PC-3 (cell line): Measurements from ENCODE around the gene CRLF1. TPM values are rescaled to one million over a fixed set of nuclear protein-coding genes. Genes with fewer than 3 reads are reported as not detected.

Experiments
- ATAC-seq: fragments of 200-7000 bp; cut with Tn5 transposase; 2 replicates; pipeline ENCODE4 v1.9.1; 2020; ENCODE audit warnings: mild to moderate bottlenecking, moderate library complexity
- BruUV-seq: library from RNA; stranded (reverse); fragments of 400-500 nt; replicated peaks from 2 replicates; lab custom pipeline; 2021; lab: Mats Ljungman, UMichigan
- CTCF ChIA-PET: fragments of 300-600 bp; sonication (Branson Sonifier 250); formaldehyde crosslinking; loops from one replicate; lab custom pipeline; 2022; ENCODE audit warnings: antibody characterized with exemption; lab: Charles Lee
- POLR2A ChIA-PET: fragments of 300-600 bp; sonication (Branson Sonifier 250); formaldehyde crosslinking; loops from one replicate; lab custom pipeline; 2022; ENCODE audit warnings: antibody characterized with exemption; ENCODE audit not compliant: unreplicated experiment; lab: Charles Lee
- DNase-seq: peaks from one replicate; pipeline ENCODE4 v3.0.0-alpha.2; 2015
- H2AFZ ChIP-seq: fragments of 300-600 bp; sonication (generic); 2 replicates; pipeline ENCODE4 v1.6.0; 2016; ENCODE audit warnings: antibody characterized with exemption, low read length
- H3F3A ChIP-seq: fragments of 300-600 bp; sonication (generic); one replicate; pipeline ENCODE4 v1.6.0; 2017; ENCODE audit warnings: antibody characterized with exemption, low read length, control low read depth, mild to moderate bottlenecking; ENCODE audit not compliant: unreplicated experiment
- H3K27ac ChIP-seq: fragments of 300-600 bp; sonication (generic); 2 replicates; pipeline ENCODE4 v1.5.1; 2016; ENCODE audit warnings: mild to moderate bottlenecking, low read length
- H3K27me3 ChIP-seq: fragments of 300-600 bp; sonication (generic); 2 replicates; pipeline ENCODE4 v1.6.1; 2016; ENCODE audit warnings: low read length, mixed read lengths
- H3K36me3 ChIP-seq: fragments of 300-600 bp; sonication (generic); 2 replicates; pipeline ENCODE4 v1.6.1; 2016; ENCODE audit warnings: low read depth, mixed run types, low read length, mixed read lengths
- H3K4me1 ChIP-seq: fragments of 300-600 bp; sonication (generic); 2 replicates; pipeline ENCODE4 v1.5.1; 2016; ENCODE audit warnings: low read length; ENCODE audit not compliant: insufficient read depth
- H3K4me2 ChIP-seq: fragments of 300-600 bp; sonication (generic); 2 replicates; pipeline ENCODE4 v1.6.0; 2016; ENCODE audit warnings: low read length
- H3K4me3 ChIP-seq: fragments of 300-600 bp; sonication (generic); 2 replicates; pipeline ENCODE4 v1.5.1; 2016; ENCODE audit warnings: mild to moderate bottlenecking, low read length, mixed read lengths
- H3K79me2 ChIP-seq: fragments of 300-600 bp; sonication (generic); 2 replicates; pipeline ENCODE4 v1.6.1; 2017; ENCODE audit warnings: low read length, mixed read lengths
- H3K9ac ChIP-seq: fragments of 300-600 bp; sonication (generic); 2 replicates; pipeline ENCODE4 v1.6.0; 2016; ENCODE audit warnings: mild to moderate bottlenecking, low read length
- H3K9me2 ChIP-seq: fragments of 300-600 bp; sonication (generic); replicated peaks from 2 replicates; pipeline ENCODE4 v1.6.1; 2016; ENCODE audit warnings: mixed run types, low read length, mixed read lengths
- H3K9me3 ChIP-seq: fragments of 300-600 bp; sonication (generic); 2 replicates; pipeline ENCODE4 v1.6.1; 2016; ENCODE audit warnings: low read length, mixed read lengths
- H4K20me1 ChIP-seq: fragments of 300-600 bp; sonication (generic); 2 replicates; pipeline ENCODE4 v1.6.1; 2016; ENCODE audit warnings: low read length, mixed read lengths
- EZH2 ChIP-seq: fragments of 300-600 bp; sonication (generic); IDR thresholded peaks from one replicate; pipeline ENCODE4 v1.6.1; 2017; ENCODE audit warnings: antibody characterized with exemption, mild to moderate bottlenecking, low read length; ENCODE audit not compliant: unreplicated experiment
- EZH2phosphoT487 ChIP-seq: fragments of 300-600 bp; sonication (generic); IDR thresholded peaks from 2 replicates; pipeline ENCODE4 v1.6.1; 2018; ENCODE audit warnings: mild to moderate bottlenecking, antibody characterized with exemption, low read length, borderline replicate concordance
- intact Hi-C: fragments of 100-400 bp; cut with micrococcal nuclease; formaldehyde crosslinking; loops from 2 replicates; pipeline ENCODE4 v1.9.0; 2023
- total RNA-seq: library from RNA; depleted of rRNA; stranded (reverse); fragments of >200 nt; gene quantifications from 2 replicates; pipeline ENCODE4 v1.2.3, GENCODE V29; 2014
- TF ChIP-seq, protein P1 (sequence below): fragments of 300-600 bp; sonication (generic); conservative IDR thresholded peaks from 2 replicates; pipeline ENCODE4 v1.5.1; 2017; ENCODE audit warnings: antibody characterized with exemption, low read depth, mild to moderate bottlenecking, low read length

The CRLF1 gene
- total RNA-seq, 1 experiment from 2014 or later = 2.6 TPM

DNA sequence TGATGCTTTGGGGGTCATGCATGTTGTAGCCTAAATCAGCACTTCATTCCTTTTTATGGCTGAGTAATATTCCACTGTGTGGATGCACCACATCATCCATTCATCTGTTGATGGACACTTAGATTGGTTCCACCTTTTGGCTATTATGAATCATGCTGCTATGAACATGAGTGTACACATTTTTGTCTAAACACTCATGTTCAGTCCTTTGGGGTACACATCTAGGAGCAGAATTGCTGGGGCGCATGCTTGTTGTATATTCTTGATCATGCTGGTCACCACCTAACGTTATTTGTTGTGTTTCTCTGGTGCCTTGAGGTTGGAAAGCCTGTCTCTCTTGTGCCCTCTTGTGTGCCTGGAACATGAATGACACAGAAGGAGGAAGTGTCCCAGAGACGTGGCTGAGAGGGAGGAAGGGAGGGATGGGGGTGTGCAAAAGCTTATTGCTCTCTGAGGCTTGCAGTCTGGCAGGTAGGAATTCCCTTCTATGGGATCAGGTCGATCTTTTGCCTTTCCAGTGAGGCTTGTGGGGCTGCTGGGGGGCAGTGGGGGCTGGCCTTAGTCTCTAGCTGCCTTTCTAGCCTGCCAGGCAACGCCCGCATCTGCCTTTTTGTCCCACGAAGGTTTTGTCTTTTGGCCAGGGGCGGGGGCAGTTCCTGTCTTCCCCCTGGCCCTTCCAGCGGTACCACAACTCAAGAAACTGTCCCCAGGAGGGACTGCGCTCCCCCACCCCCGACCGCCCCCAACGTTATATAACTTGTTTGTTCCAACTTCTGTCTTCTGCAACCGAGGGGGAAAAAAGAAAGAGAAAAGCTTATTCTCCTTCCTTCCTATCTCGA lies 37.8 kb upstream of the CRLF1 start:
- Histone ChIP-seq H3K9me3 (no peaks in the 10 kb centered on the region), H3K27me3 (no peaks in the 10 kb centered on the region), H3K9me2 (no peaks in the 10 kb centered on the region), H3F3A (no peaks in the 10 kb centered on the region), H3K36me3 (no peaks in the 10 kb centered on the region), H3K4me3 (no peak overlapping the region), H3K4me1 (no peaks in the 10 kb centered on the region), H3K27ac (no peak overlapping the region), H3K9ac (no peak overlapping the region), H4K20me1 (peaks cover 6% of the 10 kb centered on the region; the same call in 1 of the 2 replicates), H3K79me2 (peaks cover 43% of the 10 kb centered on the region), H2AFZ (no peak overlapping the region), H3K4me2 (no peak overlapping the region)
- ATAC-seq = no peak
- intact Hi-C loops = no loop called here
- TF ChIP-seq, protein P1, sequence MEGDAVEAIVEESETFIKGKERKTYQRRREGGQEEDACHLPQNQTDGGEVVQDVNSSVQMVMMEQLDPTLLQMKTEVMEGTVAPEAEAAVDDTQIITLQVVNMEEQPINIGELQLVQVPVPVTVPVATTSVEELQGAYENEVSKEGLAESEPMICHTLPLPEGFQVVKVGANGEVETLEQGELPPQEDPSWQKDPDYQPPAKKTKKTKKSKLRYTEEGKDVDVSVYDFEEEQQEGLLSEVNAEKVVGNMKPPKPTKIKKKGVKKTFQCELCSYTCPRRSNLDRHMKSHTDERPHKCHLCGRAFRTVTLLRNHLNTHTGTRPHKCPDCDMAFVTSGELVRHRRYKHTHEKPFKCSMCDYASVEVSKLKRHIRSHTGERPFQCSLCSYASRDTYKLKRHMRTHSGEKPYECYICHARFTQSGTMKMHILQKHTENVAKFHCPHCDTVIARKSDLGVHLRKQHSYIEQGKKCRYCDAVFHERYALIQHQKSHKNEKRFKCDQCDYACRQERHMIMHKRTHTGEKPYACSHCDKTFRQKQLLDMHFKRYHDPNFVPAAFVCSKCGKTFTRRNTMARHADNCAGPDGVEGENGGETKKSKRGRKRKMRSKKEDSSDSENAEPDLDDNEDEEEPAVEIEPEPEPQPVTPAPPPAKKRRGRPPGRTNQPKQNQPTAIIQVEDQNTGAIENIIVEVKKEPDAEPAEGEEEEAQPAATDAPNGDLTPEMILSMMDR = 0 out of 2 replicates have a peak, but pooled peaks have one; percentile 12
- TF ChIP-seq EZH2phosphoT487 (no peak), EZH2 (no peak)
- no peak for DNase-seq
- ChIA-PET POLR2A (no interaction called here), CTCF (interaction anchor here (0.6 kb wide), 1 partner anchor 530 kb away, joined by 3 read pairs; no protein-coding TSS in a partner anchor)
- no TSS peak for BruUV-seq

DNA sequence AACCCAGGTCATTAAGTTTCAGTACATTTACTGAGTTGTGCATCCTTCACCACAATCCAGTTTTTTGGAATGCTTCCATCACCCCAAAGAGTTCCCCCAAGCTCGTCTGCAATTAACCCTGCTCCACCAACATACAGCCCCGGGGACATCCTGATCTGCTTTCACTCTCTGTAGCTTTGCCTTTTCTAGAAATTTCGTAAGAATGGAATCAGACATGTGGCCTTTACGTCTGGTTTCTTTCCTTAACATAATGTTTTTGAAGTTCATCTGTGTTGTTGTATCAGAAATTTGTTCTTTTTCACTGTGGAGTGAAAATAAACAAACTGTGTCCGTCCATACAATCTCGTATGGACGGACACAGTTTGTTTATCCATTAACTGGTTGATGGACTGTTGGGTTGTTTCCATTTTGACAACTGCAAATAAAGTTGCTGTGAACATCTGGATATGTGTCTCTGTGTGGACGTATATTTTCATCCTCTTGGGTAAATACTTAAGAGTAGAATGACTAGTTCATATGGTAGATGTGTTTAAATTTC lies 33.2 kb upstream of the CRLF1 start:
- H2AFZ ChIP-seq = no peak overlapping the region
- H3K79me2 ChIP-seq = peaks cover 53% of the 10 kb centered on the region
- H3F3A ChIP-seq = no peaks in the 10 kb centered on the region
- POLR2A ChIA-PET = no interaction called here
- no peaks in the 10 kb centered on the region for H3K9me3 ChIP-seq
- H3K9me2 ChIP-seq = no peaks in the 10 kb centered on the region
- no TSS peak for BruUV-seq
- H3K36me3 ChIP-seq = no peaks in the 10 kb centered on the region
- no peaks in the 10 kb centered on the region for H3K27me3 ChIP-seq
- H3K27ac ChIP-seq = no peak overlapping the region
- ATAC-seq (no peak), DNase-seq (no peak)
- H3K9ac ChIP-seq = no peak overlapping the region
- intact Hi-C loops = loop anchor here (5.0 kb wide), 1 partner anchor 117 kb away; the partner anchor contains the start of gene ELL
- no peak overlapping the region for H3K4me2 ChIP-seq
- H3K4me1 ChIP-seq = peaks cover 12% of the 10 kb centered on the region
- TF ChIP-seq EZH2phosphoT487 (no peak), EZH2 (no peak)
- TF ChIP-seq, protein P1 = no peak
- H3K4me3 ChIP-seq = no peak overlapping the region
- CTCF ChIA-PET = no interaction called here
- H4K20me1 ChIP-seq = peaks cover 9% of the 10 kb centered on the region; the same call in 1 of the 2 replicates
